Osteocyte (in vitro differentiated cells): ENCODE data around the gene PRAMEF20. TPM values are rescaled to one million over a fixed set of nuclear protein-coding genes. Genes with fewer than 3 reads are reported as not detected.

Source experiments
- DNase-seq: peaks from one replicate; pipeline ENCODE4 v3.0.0; 2021; ENCODE audit warnings: mixed read lengths; ENCODE audit not compliant: unreplicated experiment; ENCODE audit errors: extremely low spot score
- H3K27ac Mint-ChIP-seq: one replicate; pipeline ENCODE4 v1.8.0; 2021; ENCODE audit warnings: mild to moderate bottlenecking, mixed read lengths; ENCODE audit not compliant: unreplicated experiment
- H3K27me3 Mint-ChIP-seq: one replicate; pipeline ENCODE4 v1.8.0; 2021; ENCODE audit warnings: mixed read lengths; ENCODE audit not compliant: unreplicated experiment
- H3K36me3 Mint-ChIP-seq: one replicate; pipeline ENCODE4 v1.8.0; 2021; ENCODE audit warnings: mixed read lengths; ENCODE audit not compliant: unreplicated experiment
- H3K4me1 Mint-ChIP-seq: one replicate; pipeline ENCODE4 v1.8.0; 2021; ENCODE audit warnings: mixed read lengths; ENCODE audit not compliant: unreplicated experiment
- H3K4me3 Mint-ChIP-seq: one replicate; pipeline ENCODE4 v1.8.0; 2021; ENCODE audit warnings: mild to moderate bottlenecking, moderate library complexity, mixed read lengths; ENCODE audit not compliant: unreplicated experiment
- H3K9me3 Mint-ChIP-seq: one replicate; pipeline ENCODE4 v1.8.0; 2021; ENCODE audit warnings: mixed read lengths; ENCODE audit not compliant: unreplicated experiment
- total RNA-seq: library from RNA; stranded (reverse); gene quantifications from 2 replicates; pipeline ENCODE4 v1.2.1, GENCODE V29; 2021
- TF ChIP-seq, protein P1 (sequence below): fragments of 200-600 bp; sonication (generic); IDR thresholded peaks from 2 replicates; pipeline ENCODE4 v1.5.0; 2021; ENCODE audit warnings: antibody characterized with exemption, mild to moderate bottlenecking, moderate library complexity

PRAMEF20 gene
- total RNA-seq, 1 donor from 2014 or later: not detected

DNA sequence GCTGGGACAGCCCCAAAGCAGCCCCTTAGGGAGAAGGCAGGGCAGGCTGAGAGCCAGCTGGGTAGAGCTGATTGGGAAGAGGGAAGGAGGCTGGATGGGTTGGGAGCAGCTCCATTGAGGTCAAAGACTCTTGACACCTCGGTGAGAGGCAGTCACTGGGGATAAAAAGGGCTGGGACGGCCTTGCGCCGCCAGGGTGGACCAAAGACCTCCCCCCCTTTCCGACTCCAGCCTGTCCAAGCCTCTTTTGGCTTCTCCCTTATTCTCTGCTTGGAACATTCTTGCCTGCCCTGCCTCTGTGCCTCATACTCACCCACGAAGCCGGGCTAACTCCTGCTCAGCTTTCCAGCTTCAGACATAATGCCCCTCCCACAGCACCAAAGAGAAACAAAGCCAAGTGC lies 52.4 kb downstream of the PRAMEF20 start:
- H3K36me3 Mint-ChIP-seq: no peaks in the 10 kb centered on the region

DNA sequence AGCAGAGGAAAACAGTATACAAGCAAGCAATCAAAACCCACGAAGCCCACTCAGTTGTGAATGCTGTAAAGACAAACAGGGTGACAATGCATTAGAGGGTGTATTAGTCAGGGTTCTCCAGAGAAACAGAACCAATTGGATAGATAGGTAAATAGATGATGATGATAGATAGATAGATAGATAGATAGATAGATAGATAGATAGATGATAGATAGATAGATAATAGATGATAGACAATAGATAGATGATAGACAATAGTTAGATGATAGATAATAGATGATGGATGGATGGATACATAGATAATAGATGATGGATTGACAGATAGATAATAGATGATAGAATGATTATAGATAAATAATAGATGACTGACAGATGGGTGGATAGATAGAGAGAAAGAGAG lies 55.3 kb downstream of the PRAMEF20 start:
- Mint-ChIP-seq H3K4me3 (no peak overlapping the region), H3K27me3 (no peaks in the 10 kb centered on the region), H3K27ac (no peak overlapping the region), H3K36me3 (no peaks in the 10 kb centered on the region), H3K4me1 (no peaks in the 10 kb centered on the region), H3K9me3 (peaks cover 14% of the 10 kb centered on the region)
- DNase-seq: no peak
- TF ChIP-seq, protein P1, sequence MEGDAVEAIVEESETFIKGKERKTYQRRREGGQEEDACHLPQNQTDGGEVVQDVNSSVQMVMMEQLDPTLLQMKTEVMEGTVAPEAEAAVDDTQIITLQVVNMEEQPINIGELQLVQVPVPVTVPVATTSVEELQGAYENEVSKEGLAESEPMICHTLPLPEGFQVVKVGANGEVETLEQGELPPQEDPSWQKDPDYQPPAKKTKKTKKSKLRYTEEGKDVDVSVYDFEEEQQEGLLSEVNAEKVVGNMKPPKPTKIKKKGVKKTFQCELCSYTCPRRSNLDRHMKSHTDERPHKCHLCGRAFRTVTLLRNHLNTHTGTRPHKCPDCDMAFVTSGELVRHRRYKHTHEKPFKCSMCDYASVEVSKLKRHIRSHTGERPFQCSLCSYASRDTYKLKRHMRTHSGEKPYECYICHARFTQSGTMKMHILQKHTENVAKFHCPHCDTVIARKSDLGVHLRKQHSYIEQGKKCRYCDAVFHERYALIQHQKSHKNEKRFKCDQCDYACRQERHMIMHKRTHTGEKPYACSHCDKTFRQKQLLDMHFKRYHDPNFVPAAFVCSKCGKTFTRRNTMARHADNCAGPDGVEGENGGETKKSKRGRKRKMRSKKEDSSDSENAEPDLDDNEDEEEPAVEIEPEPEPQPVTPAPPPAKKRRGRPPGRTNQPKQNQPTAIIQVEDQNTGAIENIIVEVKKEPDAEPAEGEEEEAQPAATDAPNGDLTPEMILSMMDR: no peak

More for the DNA sequence above, 52.4 kb downstream of the PRAMEF20 start:
- Mint-ChIP-seq H3K4me1 (no peaks in the 10 kb centered on the region), H3K27me3 (no peaks in the 10 kb centered on the region), H3K4me3 (no peak overlapping the region), H3K9me3 (peaks cover 29% of the 10 kb centered on the region), H3K27ac (no peak overlapping the region)
- DNase-seq: no peak
- TF ChIP-seq, protein P1: no peak

DNA sequence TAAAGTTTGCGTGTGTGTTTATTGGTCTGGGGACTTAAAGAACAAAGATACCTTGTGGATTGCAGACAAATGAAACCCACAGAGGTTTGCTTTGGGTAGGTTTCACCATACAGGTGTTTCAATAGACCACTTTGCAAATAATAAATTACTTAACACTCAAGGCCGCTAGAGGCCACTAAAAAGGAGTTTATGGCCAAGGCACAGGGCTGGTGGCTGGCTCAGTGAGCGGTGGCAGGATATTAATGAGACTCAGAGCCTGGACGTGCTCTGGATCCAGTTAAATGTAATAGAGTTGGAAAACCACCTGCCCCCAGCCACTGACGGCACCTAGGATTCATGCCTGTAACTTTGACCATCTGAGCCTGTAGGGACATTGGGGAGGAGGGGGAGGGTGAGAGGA lies 59.1 kb downstream of the PRAMEF20 start:
- no peak for DNase-seq
- no peaks in the 10 kb centered on the region for H3K27me3 Mint-ChIP-seq
- H3K4me3 Mint-ChIP-seq: no peak overlapping the region
- H3K4me1 Mint-ChIP-seq: no peaks in the 10 kb centered on the region
- H3K27ac Mint-ChIP-seq: no peak overlapping the region
- H3K9me3 Mint-ChIP-seq: peaks cover 30% of the 10 kb centered on the region
- TF ChIP-seq, protein P1: no peak
- no peaks in the 10 kb centered on the region for H3K36me3 Mint-ChIP-seq

Other genes with a start within 250 kb of the PRAMEF20 start
- gene HNRNPCL4, start 244.8 kb upstream of the PRAMEF20 start, total RNA-seq: not detected in 2 replicates
- gene PRAMEF9, start 238.6 kb upstream of the PRAMEF20 start, total RNA-seq: not detected in 2 replicates
- gene PRAMEF13, start 209.0 kb upstream of the PRAMEF20 start, total RNA-seq: not detected in 2 replicates
- not detected in 2 replicates for gene PRAMEF18, start 184.3 kb upstream of the PRAMEF20 start, total RNA-seq
- gene PRAMEF5, start 156.3 kb upstream of the PRAMEF20 start, total RNA-seq: not detected in 2 replicates
- gene PRAMEF8, start 125.3 kb upstream of the PRAMEF20 start, total RNA-seq: not detected in 2 replicates
- gene PRAMEF33, start 106.9 kb upstream of the PRAMEF20 start, total RNA-seq: not detected in 2 replicates
- gene PRAMEF15, start 94.9 kb upstream of the PRAMEF20 start, total RNA-seq: not detected in 2 replicates
- not detected in 2 replicates for gene PRAMEF14, start 63.3 kb upstream of the PRAMEF20 start, total RNA-seq
- gene PRAMEF19, start 38.5 kb upstream of the PRAMEF20 start, total RNA-seq: not detected in 2 replicates
- not detected in 2 replicates for gene PRAMEF17, start 20.8 kb upstream of the PRAMEF20 start, total RNA-seq
- not detected in 2 replicates for gene LRRC38, start 103.6 kb downstream of the PRAMEF20 start, total RNA-seq
- gene PDPN, start 173.4 kb downstream of the PRAMEF20 start, total RNA-seq: not detected in 2 replicates